Endodermal cell (in vitro differentiated cells): ENCODE data around the gene DEPDC1. TPM values are rescaled to one million over a fixed set of nuclear protein-coding genes. Genes with fewer than 3 reads are reported as not detected.

ENCODE experiments used
- DNase-seq: peaks from one replicate; pipeline ENCODE4 v3.0.0-alpha.2; 2017
- H3K27ac ChIP-seq: 2 replicates; pipeline ENCODE4 v1.5.1; 2013; ENCODE audit warnings: mild to moderate bottlenecking, low read depth, low read length, moderate library complexity
- H3K27me3 ChIP-seq: 2 replicates; pipeline ENCODE4 v1.6.1; 2013; ENCODE audit warnings: mild to moderate bottlenecking, low read length, moderate library complexity; ENCODE audit not compliant: insufficient read depth, control insufficient read depth, poor library complexity, severe bottlenecking
- H3K36me3 ChIP-seq: 2 replicates; pipeline ENCODE4 v1.7.0; 2013; ENCODE audit warnings: mild to moderate bottlenecking, low read length, moderate library complexity; ENCODE audit not compliant: control insufficient read depth, insufficient read depth
- H3K4me1 ChIP-seq: one replicate; pipeline ENCODE4 v1.7.0; 2013; ENCODE audit warnings: low read length; ENCODE audit not compliant: control insufficient read depth, insufficient read depth
- H3K4me3 ChIP-seq: 2 replicates; pipeline ENCODE4 v1.5.1; 2013; ENCODE audit warnings: mild to moderate bottlenecking, low read length, moderate library complexity
- H3K9ac ChIP-seq: 2 replicates; pipeline ENCODE4 v1.6.1; 2013; ENCODE audit warnings: mild to moderate bottlenecking, low read length, moderate library complexity; ENCODE audit not compliant: poor library complexity, severe bottlenecking; ENCODE audit errors: extremely low read depth
- H3K9me3 ChIP-seq: 2 replicates; pipeline ENCODE4 v1.6.1; 2013; ENCODE audit warnings: mild to moderate bottlenecking, low read length, moderate library complexity; ENCODE audit not compliant: control insufficient read depth
- H3K27ac Mint-ChIP-seq: 2 replicates; pipeline ENCODE4 v1.8.0; 2020; ENCODE audit warnings: mixed read lengths
- H3K27me3 Mint-ChIP-seq: 2 replicates; pipeline ENCODE4 v1.8.0; 2021; ENCODE audit warnings: mild to moderate bottlenecking, mixed read lengths; ENCODE audit not compliant: insufficient read depth
- H3K36me3 Mint-ChIP-seq: 2 replicates; pipeline ENCODE4 v1.8.0; 2020; ENCODE audit warnings: low read depth, mixed read lengths
- H3K4me1 Mint-ChIP-seq: 2 replicates; pipeline ENCODE4 v1.8.0; 2020; ENCODE audit warnings: mixed read lengths
- H3K4me3 Mint-ChIP-seq: 2 replicates; pipeline ENCODE4 v1.8.0; 2020; ENCODE audit warnings: mild to moderate bottlenecking, moderate library complexity, mixed read lengths
- H3K9me3 Mint-ChIP-seq: 2 replicates; pipeline ENCODE4 v1.8.0; 2020; ENCODE audit warnings: mild to moderate bottlenecking, mixed read lengths
- CTCF ChIP-seq: fragments of 200-600 bp; sonication (generic); conservative IDR thresholded peaks from 2 replicates; pipeline ENCODE4 v1.5.0; 2021; ENCODE audit warnings: antibody characterized with exemption, mild to moderate bottlenecking
- WGBS, 2 experiments: methylation state at CpG; one replicate each; pipeline versions ENCODE4 v1.1.5 to v1.1.7; 2013; ENCODE audit warnings: missing lambda C conversion rate in 2 of 2, mixed read lengths in 1 of 2; ENCODE audit not compliant: insufficient coverage in 1 of 2, insufficient read length in 1 of 2; 5-methylcytosine and 5-hydroxymethylcytosine counted together
- total RNA-seq, 2 donors: library from RNA; stranded (reverse); fragmentation: NEBNext Ultra II Directional in 1 of 2; extraction: Animal tissue kit (Norgen Biotek cat#: 25700) in 1 of 2; gene quantifications; 2 replicates in 1 of 2; 3 replicates in 1 of 2; pipeline ENCODE4 v1.2.1, GENCODE V29; 2021

Gene DEPDC1
- total RNA-seq, 2 donors from 2014 or later, result 25.1 to 40.0 TPM

GRCh38 chr1:68473060-68473459 lies 23.8 kb downstream of the DEPDC1 start:
- peaks cover 16% of the 10 kb centered on the region for H3K36me3 ChIP-seq
- no peak for TF ChIP-seq CTCF
- no peaks in the 10 kb centered on the region for H3K4me1 ChIP-seq
- no peak overlapping the region for H3K4me3 ChIP-seq
- Mint-ChIP-seq H3K27me3 (no peaks in the 10 kb centered on the region), H3K9me3 (no peaks in the 10 kb centered on the region), H3K4me3 (no peak overlapping the region), H3K27ac (peak overlapping the region; percentile 0), H3K36me3 (no peaks in the 10 kb centered on the region), H3K4me1 (no peaks in the 10 kb centered on the region)
- H3K27ac ChIP-seq, result no peak overlapping the region
- no peak for DNase-seq
- no peak overlapping the region for H3K9ac ChIP-seq
- no peaks in the 10 kb centered on the region for H3K9me3 ChIP-seq
- H3K27me3 ChIP-seq, result no peaks in the 10 kb centered on the region

- no peak for DNase-seq
- Histone ChIP-seq H3K9me3 (no peaks in the 10 kb centered on the region), H3K4me1 (no peaks in the 10 kb centered on the region), H3K36me3 (peaks cover 2% of the 10 kb centered on the region), H3K27me3 (no peaks in the 10 kb centered on the region), H3K9ac (no peak overlapping the region), H3K4me3 (no peak overlapping the region), H3K27ac (no peak overlapping the region)
- H3K4me3 Mint-ChIP-seq, result no peak overlapping the region
- WGBS, 2 experiments, result 60 to 93% methylated on average over 1 to 2 of the region's 2 CpGs
- no peaks in the 10 kb centered on the region for H3K36me3 Mint-ChIP-seq
- no peaks in the 10 kb centered on the region for H3K27me3 Mint-ChIP-seq
- no peaks in the 10 kb centered on the region for H3K4me1 Mint-ChIP-seq
- no peak overlapping the region for H3K27ac Mint-ChIP-seq
- no peaks in the 10 kb centered on the region for H3K9me3 Mint-ChIP-seq
- TF ChIP-seq CTCF, result peak; percentile 78
Observed at GRCh38 chr1:68470388-68470970, 26.4 kb downstream of the DEPDC1 start.

- TF ChIP-seq CTCF, result no peak
- no peaks in the 10 kb centered on the region for H3K36me3 ChIP-seq
- Mint-ChIP-seq H3K36me3 (no peaks in the 10 kb centered on the region), H3K27ac (no peak overlapping the region), H3K27me3 (no peaks in the 10 kb centered on the region), H3K4me1 (peaks cover 8% of the 10 kb centered on the region), H3K4me3 (no peak overlapping the region), H3K9me3 (peaks cover 10% of the 10 kb centered on the region)
- no peak overlapping the region for H3K9ac ChIP-seq
- H3K27me3 ChIP-seq, result no peaks in the 10 kb centered on the region
- no peaks in the 10 kb centered on the region for H3K4me1 ChIP-seq
- 8 to 28% methylated on average over 3 to 6 of the region's 6 CpGs for WGBS, 2 experiments
- H3K4me3 ChIP-seq, result no peak overlapping the region
- peak overlapping the region; percentile 31 for H3K27ac ChIP-seq
- peaks cover 19% of the 10 kb centered on the region for H3K9me3 ChIP-seq
- DNase-seq, result peak; percentile 76
Observed at GRCh38 chr1:68464891-68465290, 32.0 kb downstream of the DEPDC1 start.
